HEK293 (cell line): ENCODE data around the gene NPFF.
A peak's percentile ranks its signal among the peaks of the same experiment; 100 is the strongest.

ENCODE experiments used
- CTCF ChIA-PET: fragments of 350-600 bp; formaldehyde crosslinking; extraction: SDS; loops from one replicate; lab custom pipeline; 2021; ENCODE audit warnings: antibody characterized with exemption; lab: Yijun Ruan, JAX
- POLR2A ChIA-PET: fragments of 300-600 bp; formaldehyde crosslinking; extraction: SDS; loops from one replicate; lab custom pipeline; 2020; ENCODE audit warnings: antibody characterized with exemption, inconsistent platforms; lab: Yijun Ruan, JAX
- H3K27ac ChIP-seq: fragments of 200-500 bp; sonication (Bioruptor generic); 2 replicates; pipeline ENCODE4 v1.5.1; 2014; ENCODE audit warnings: low read depth, low read length, control low read depth, inconsistent platforms; ENCODE audit errors: extremely low read depth
- H3K36me3 ChIP-seq, 2 experiments: fragments of 200-500 bp in 1 of 2; sonication (Bioruptor generic) in 1 of 2; 1 replicate in 1 of 2; 2 replicates in 1 of 2; pipeline ENCODE4 v1.5.1; 2014 to 2017; ENCODE audit warnings: inconsistent platforms in 2 of 2, low read length in 2 of 2; ENCODE audit not compliant: control insufficient read depth in 2 of 2, insufficient read depth in 1 of 2
- H3K4me1 ChIP-seq: fragments of 200-500 bp; sonication (Bioruptor generic); 2 replicates; pipeline ENCODE4 v1.5.1; 2014; ENCODE audit warnings: mild to moderate bottlenecking, low read length, inconsistent platforms; ENCODE audit not compliant: control insufficient read depth, insufficient read depth
- H3K4me3 ChIP-seq: 2 replicates; pipeline ENCODE4 v1.5.1; 2011; ENCODE audit warnings: low read depth, mild to moderate bottlenecking, control low read depth, low read length, moderate library complexity
- H3K9me3 ChIP-seq: fragments of 200-500 bp; sonication (Bioruptor generic); 2 replicates; pipeline ENCODE4 v1.5.1; 2014; ENCODE audit warnings: low read depth, low read length, inconsistent platforms; ENCODE audit not compliant: control insufficient read depth, insufficient read depth
- IKZF3 ChIP-seq: fragments of 450-650 bp; IDR thresholded peaks from 2 replicates; pipeline ENCODE4 v1.5.0; 2018; ENCODE audit warnings: missing biosample characterization, mild to moderate bottlenecking, missing genetic modification characterization, moderate library complexity
- KLF8 ChIP-seq: fragments of 450-650 bp; formaldehyde crosslinking; IDR thresholded peaks from 2 replicates; pipeline ENCODE4 v1.5.1; 2016; ENCODE audit warnings: missing biosample characterization, missing genetic modification characterization
- WT1 ChIP-seq: fragments of 450-650 bp; formaldehyde crosslinking; IDR thresholded peaks from 2 replicates; pipeline ENCODE4 v1.5.1; 2016; ENCODE audit warnings: missing biosample characterization, missing genetic modification characterization
- ZNF112 ChIP-seq: fragments of 450-650 bp; formaldehyde crosslinking; IDR thresholded peaks from 2 replicates; pipeline ENCODE4 v1.5.0; 2017; ENCODE audit warnings: missing biosample characterization, missing genetic modification characterization
- ZNF146 ChIP-seq: fragments of 450-650 bp; formaldehyde crosslinking; IDR thresholded peaks from 2 replicates; pipeline ENCODE4 v1.5.1; 2016; ENCODE audit warnings: missing biosample characterization, missing genetic modification characterization
- ZNF423 ChIP-seq: fragments of 450-650 bp; formaldehyde crosslinking; IDR thresholded peaks from 2 replicates; pipeline ENCODE4 v1.5.1; 2016; ENCODE audit warnings: missing biosample characterization, missing genetic modification characterization
- ZNF510 ChIP-seq: fragments of 450-650 bp; formaldehyde crosslinking; IDR thresholded peaks from 2 replicates; pipeline ENCODE4 v1.5.1; 2018; ENCODE audit warnings: mild to moderate bottlenecking, missing genetic modification characterization, missing biosample characterization; ENCODE audit not compliant: insufficient replicate concordance
- ZNF548 ChIP-seq: fragments of 450-650 bp; formaldehyde crosslinking; IDR thresholded peaks from 2 replicates; pipeline ENCODE4 v1.5.1; 2016; ENCODE audit warnings: missing biosample characterization, missing genetic modification characterization
- ZNF621 ChIP-seq: fragments of 450-650 bp; formaldehyde crosslinking; IDR thresholded peaks from 2 replicates; pipeline ENCODE4 v1.5.1; 2017; ENCODE audit warnings: missing biosample characterization, missing genetic modification characterization
- ZNF701 ChIP-seq: fragments of 450-650 bp; formaldehyde crosslinking; IDR thresholded peaks from 2 replicates; pipeline ENCODE4 v1.5.1; 2016; ENCODE audit warnings: missing biosample characterization, missing genetic modification characterization
- ZNF768 ChIP-seq: fragments of 450-650 bp; formaldehyde crosslinking; IDR thresholded peaks from 2 replicates; pipeline ENCODE4 v1.5.1; 2018; ENCODE audit warnings: missing biosample characterization, mild to moderate bottlenecking, missing genetic modification characterization
- TF ChIP-seq, protein P1 (sequence below): fragments of 450-650 bp; formaldehyde crosslinking; IDR thresholded peaks from 2 replicates; pipeline ENCODE4 v1.5.1; 2016; ENCODE audit warnings: missing biosample characterization, missing genetic modification characterization
- TF ChIP-seq, protein P2 (sequence below): fragments of 450-650 bp; formaldehyde crosslinking; IDR thresholded peaks from 2 replicates; pipeline ENCODE4 v1.5.1; 2016; ENCODE audit warnings: missing biosample characterization, missing genetic modification characterization
- TF ChIP-seq, protein P3 (sequence below): fragments of 450-650 bp; formaldehyde crosslinking; IDR thresholded peaks from 2 replicates; pipeline ENCODE4 v1.5.1; 2016; ENCODE audit warnings: missing biosample characterization, missing genetic modification characterization
- TF ChIP-seq, protein P4 (sequence below): fragments of 450-650 bp; IDR thresholded peaks from 2 replicates; pipeline ENCODE4 v1.5.1; 2018; ENCODE audit warnings: missing biosample characterization, mild to moderate bottlenecking, missing genetic modification characterization
- TF ChIP-seq, protein P5 (sequence below): fragments of 450-650 bp; formaldehyde crosslinking; IDR thresholded peaks from 2 replicates; pipeline ENCODE4 v1.5.1; 2017; ENCODE audit warnings: missing biosample characterization, missing genetic modification characterization

NPFF gene

DNA sequence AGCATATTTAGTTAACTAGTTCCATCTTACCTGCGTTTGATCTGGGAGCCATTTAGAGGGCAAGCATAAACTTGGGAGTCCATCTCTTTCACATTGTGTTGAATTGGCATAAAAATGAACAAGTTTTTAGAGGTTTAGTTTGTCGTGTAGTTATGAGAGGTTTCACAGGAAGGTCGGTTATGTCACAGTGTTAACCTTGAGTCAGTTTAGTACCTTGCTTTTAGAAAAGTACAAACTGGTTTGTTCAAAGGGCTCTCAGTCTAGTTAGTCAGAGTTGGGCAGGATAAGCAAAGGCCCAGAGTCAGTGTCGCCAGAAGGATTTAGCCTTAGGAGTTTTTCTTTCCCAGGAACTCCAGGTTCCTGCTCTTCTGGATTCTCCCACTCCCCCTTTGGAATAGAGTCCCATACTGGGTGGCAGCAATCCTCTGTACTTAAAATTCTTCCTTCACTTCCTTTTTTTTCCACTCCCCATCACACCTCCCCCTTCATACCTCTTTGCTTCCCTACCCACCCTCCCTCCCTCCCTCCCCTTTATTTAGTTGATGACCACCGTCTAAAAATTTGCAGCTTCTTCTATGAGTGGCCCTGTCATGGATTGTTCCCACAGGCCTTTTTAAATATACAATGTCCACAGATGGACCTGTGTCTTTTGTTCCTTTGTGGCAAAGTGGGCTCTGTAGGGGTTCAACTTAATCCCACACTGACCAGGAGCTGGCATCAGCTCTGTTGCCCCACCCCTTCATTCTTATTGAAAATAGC is 43.3 kb downstream of the NPFF start:
- CTCF ChIA-PET: interaction anchor here (0.6 to 3.1 kb wide), 4 partner anchors 11 to 744 kb away, joined by 3 to 17 read pairs (median 4); no protein-coding TSS in a partner anchor
- H3K27ac ChIP-seq: no peak overlapping the region; the same call in 1 of the 2 replicates
- no peaks in the 10 kb centered on the region for H3K9me3 ChIP-seq
- H3K4me1 ChIP-seq: no peaks in the 10 kb centered on the region
- POLR2A ChIA-PET: interaction anchor here (0.6 to 1.5 kb wide), 7 partner anchors 10 to 143 kb away, joined by 3 to 6 read pairs (median 5); partner anchors contain the start of genes AAAS and TARBP2
- no peak for TF ChIP-seq KLF8 (tag by site-specific recombination)
- TF ChIP-seq, protein P1, sequence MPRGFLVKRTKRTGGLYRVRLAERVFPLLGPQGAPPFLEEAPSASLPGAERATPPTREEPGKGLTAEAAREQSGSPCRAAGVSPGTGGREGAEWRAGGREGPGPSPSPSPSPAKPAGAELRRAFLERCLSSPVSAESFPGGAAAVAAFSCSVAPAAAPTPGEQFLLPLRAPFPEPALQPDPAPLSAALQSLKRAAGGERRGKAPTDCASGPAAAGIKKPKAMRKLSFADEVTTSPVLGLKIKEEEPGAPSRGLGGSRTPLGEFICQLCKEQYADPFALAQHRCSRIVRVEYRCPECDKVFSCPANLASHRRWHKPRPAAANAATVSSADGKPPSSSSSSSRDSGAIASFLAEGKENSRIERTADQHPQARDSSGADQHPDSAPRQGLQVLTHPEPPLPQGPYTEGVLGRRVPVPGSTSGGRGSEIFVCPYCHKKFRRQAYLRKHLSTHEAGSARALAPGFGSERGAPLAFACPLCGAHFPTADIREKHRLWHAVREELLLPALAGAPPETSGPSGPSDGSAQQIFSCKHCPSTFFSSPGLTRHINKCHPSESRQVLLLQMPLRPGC (tag by site-specific recombination): no peak
- TF ChIP-seq IKZF3 (tag by site-specific recombination): peak; percentile 55; the same call in 1 of the 2 replicates
- H3K36me3 ChIP-seq: peaks cover 93 to 99% of the 10 kb centered on the region in 2 experiments
- no peak overlapping the region for H3K4me3 ChIP-seq

DNA sequence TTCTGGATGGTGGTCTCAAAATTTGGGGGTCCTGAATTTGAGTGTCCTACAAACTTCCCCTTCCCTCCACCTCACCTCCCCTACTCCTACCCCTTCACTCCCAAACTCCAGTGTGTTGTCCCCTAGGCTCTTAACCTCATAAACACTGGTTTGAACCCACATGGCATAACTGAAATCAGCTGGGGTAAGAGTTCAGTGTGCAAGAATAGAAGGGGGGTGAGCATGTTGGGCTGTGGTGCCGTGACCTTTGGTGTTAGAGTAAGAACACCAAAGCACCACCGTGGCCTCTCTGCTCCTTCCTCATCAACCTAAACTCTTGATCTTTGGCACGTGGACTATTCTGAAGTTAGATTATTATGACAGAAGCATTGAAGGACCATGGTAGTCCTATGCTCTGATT is 44.3 kb downstream of the NPFF start:
- TF ChIP-seq ZNF768 (tag by site-specific recombination) (no peak), WT1 (tag by site-specific recombination) (no peak), ZNF701 (tag by site-specific recombination) (no peak), ZNF146 (tag by site-specific recombination) (no peak), ZNF423 (tag by site-specific recombination) (no peak), ZNF510 (no peak), ZNF548 (tag by site-specific recombination) (no peak), ZNF112 (no peak), ZNF621 (tag by site-specific recombination) (no peak)
- TF ChIP-seq, protein P2, sequence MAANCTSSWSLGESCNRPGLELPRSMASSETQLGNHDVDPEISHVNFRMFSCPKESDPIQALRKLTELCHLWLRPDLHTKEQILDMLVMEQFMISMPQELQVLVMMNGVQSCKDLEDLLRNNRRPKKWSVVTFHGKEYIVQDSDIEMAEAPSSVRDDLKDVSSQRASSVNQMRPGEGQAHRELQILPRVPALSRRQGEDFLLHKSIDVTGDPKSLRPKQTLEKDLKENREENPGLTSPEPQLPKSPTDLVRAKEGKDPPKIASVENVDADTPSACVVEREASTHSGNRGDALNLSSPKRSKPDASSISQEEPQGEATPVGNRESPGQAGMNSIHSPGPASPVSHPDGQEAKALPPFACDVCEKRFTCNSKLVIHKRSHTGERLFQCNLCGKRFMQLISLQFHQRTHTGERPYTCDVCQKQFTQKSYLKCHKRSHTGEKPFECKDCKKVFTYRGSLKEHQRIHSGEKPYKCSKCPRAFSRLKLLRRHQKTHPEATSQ (tag by site-specific recombination): no peak
- TF ChIP-seq, protein P3, sequence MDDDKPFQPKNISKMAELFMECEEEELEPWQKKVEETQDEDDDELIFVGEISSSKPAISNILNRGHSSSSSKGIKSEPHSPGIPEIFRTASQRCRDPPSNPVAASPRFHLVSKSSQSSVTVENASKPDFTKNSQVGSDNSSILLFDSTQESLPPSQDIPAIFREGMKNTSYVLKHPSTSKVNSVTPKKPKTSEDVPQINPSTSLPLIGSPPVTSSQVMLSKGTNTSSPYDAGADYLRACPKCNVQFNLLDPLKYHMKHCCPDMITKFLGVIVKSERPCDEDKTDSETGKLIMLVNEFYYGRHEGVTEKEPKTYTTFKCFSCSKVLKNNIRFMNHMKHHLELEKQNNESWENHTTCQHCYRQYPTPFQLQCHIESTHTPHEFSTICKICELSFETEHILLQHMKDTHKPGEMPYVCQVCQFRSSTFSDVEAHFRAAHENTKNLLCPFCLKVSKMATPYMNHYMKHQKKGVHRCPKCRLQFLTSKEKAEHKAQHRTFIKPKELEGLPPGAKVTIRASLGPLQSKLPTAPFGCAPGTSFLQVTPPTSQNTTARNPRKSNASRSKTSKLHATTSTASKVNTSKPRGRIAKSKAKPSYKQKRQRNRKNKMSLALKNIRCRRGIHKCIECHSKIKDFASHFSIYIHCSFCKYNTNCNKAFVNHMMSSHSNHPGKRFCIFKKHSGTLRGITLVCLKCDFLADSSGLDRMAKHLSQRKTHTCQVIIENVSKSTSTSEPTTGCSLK (tag by site-specific recombination): no peak
- TF ChIP-seq, protein P4, sequence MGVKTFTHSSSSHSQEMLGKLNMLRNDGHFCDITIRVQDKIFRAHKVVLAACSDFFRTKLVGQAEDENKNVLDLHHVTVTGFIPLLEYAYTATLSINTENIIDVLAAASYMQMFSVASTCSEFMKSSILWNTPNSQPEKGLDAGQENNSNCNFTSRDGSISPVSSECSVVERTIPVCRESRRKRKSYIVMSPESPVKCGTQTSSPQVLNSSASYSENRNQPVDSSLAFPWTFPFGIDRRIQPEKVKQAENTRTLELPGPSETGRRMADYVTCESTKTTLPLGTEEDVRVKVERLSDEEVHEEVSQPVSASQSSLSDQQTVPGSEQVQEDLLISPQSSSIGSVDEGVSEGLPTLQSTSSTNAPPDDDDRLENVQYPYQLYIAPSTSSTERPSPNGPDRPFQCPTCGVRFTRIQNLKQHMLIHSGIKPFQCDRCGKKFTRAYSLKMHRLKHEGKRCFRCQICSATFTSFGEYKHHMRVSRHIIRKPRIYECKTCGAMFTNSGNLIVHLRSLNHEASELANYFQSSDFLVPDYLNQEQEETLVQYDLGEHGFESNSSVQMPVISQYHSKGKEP (tag by site-specific recombination): no peak
- TF ChIP-seq, protein P5, sequence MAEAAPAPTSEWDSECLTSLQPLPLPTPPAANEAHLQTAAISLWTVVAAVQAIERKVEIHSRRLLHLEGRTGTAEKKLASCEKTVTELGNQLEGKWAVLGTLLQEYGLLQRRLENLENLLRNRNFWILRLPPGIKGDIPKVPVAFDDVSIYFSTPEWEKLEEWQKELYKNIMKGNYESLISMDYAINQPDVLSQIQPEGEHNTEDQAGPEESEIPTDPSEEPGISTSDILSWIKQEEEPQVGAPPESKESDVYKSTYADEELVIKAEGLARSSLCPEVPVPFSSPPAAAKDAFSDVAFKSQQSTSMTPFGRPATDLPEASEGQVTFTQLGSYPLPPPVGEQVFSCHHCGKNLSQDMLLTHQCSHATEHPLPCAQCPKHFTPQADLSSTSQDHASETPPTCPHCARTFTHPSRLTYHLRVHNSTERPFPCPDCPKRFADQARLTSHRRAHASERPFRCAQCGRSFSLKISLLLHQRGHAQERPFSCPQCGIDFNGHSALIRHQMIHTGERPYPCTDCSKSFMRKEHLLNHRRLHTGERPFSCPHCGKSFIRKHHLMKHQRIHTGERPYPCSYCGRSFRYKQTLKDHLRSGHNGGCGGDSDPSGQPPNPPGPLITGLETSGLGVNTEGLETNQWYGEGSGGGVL: no peak
- Histone ChIP-seq H3K4me1 (no peaks in the 10 kb centered on the region), H3K36me3 (peaks cover 94 to 99% of the 10 kb centered on the region in 2 experiments), H3K27ac (no peak overlapping the region), H3K4me3 (no peak overlapping the region), H3K9me3 (no peaks in the 10 kb centered on the region)
- ChIA-PET POLR2A (interaction anchor here (1.8 kb wide), 1 partner anchor 10 kb away, joined by 6 read pairs; no protein-coding TSS in a partner anchor), CTCF (interaction anchor here (0.6 to 3.1 kb wide), 2 partner anchors 10 to 14 kb away, joined by 3 to 17 read pairs; no protein-coding TSS in a partner anchor)
